H9 (cell line): Measurements from ENCODE around the gene SERPINB3. TPM values are rescaled to one million over a fixed set of nuclear protein-coding genes. Genes with fewer than 3 reads are reported as not detected.
"Not testable (repeated sequence)": the region's sequence is repeated elsewhere in the genome, so short reads cannot be mapped to it uniquely, and the experiment has no call there.

Experiments
- DNase-seq: peaks from one replicate; pipeline ENCODE4 v3.0.0-alpha.2; 2017
- H2AFZ ChIP-seq: one replicate; pipeline ENCODE4 v1.6.1; 2013; ENCODE audit warnings: mild to moderate bottlenecking, low read length, control low read depth, moderate library complexity
- H2AK5ac ChIP-seq: 2 replicates; pipeline ENCODE4 v1.6.1; 2013; ENCODE audit warnings: low read length, control low read depth, mixed read lengths; ENCODE audit not compliant: insufficient read length
- H2BK120ac ChIP-seq: one replicate; pipeline ENCODE4 v1.6.1; 2013; ENCODE audit warnings: low read depth, mild to moderate bottlenecking, low read length, control low read depth, inconsistent platforms; ENCODE audit not compliant: poor library complexity, severe bottlenecking
- H2BK12ac ChIP-seq: 2 replicates; pipeline ENCODE4 v1.6.1; 2013; ENCODE audit warnings: low read length, control low read depth, mixed read lengths, low read depth; ENCODE audit not compliant: insufficient read length
- H2BK15ac ChIP-seq: 2 replicates; pipeline ENCODE4 v1.6.1; 2013; ENCODE audit warnings: low read depth, low read length, control low read depth
- H2BK20ac ChIP-seq: one replicate; pipeline ENCODE4 v1.6.1; 2013; ENCODE audit warnings: low read depth, mild to moderate bottlenecking, low read length, control low read depth, inconsistent platforms; ENCODE audit not compliant: poor library complexity, severe bottlenecking
- H2BK5ac ChIP-seq: 2 replicates; pipeline ENCODE4 v1.6.1; 2013; ENCODE audit warnings: low read length, control low read depth, mixed read lengths; ENCODE audit not compliant: insufficient read length
- H3K14ac ChIP-seq: 2 replicates; pipeline ENCODE4 v1.6.1; 2013; ENCODE audit warnings: low read length, control low read depth; ENCODE audit not compliant: insufficient read depth
- H3K18ac ChIP-seq: 2 replicates; pipeline ENCODE4 v1.6.1; 2013; ENCODE audit warnings: low read depth, mild to moderate bottlenecking, mixed read lengths, low read length, control low read depth; ENCODE audit not compliant: insufficient read length
- H3K23ac ChIP-seq: 2 replicates; pipeline ENCODE4 v1.6.1; 2013; ENCODE audit warnings: low read length, control low read depth, mixed read lengths, low read depth; ENCODE audit not compliant: insufficient read length
- H3K23me2 ChIP-seq: 2 replicates; pipeline ENCODE4 v1.6.1; 2013; ENCODE audit warnings: low read depth, mild to moderate bottlenecking, mixed read lengths, low read length, control low read depth; ENCODE audit not compliant: insufficient read length, poor library complexity, severe bottlenecking
- H3K27ac ChIP-seq: 2 replicates; pipeline ENCODE4 v1.5.1; 2013; ENCODE audit warnings: low read length, control low read depth, mixed read lengths, low read depth; ENCODE audit not compliant: insufficient read length
- H3K27me3 ChIP-seq: 2 replicates; pipeline ENCODE4 v1.6.1; 2013; ENCODE audit warnings: low read length, control low read depth, inconsistent platforms; ENCODE audit not compliant: insufficient read depth
- H3K4ac ChIP-seq: 2 replicates; pipeline ENCODE4 v1.6.1; 2013; ENCODE audit warnings: low read depth, mild to moderate bottlenecking, control low read depth, inconsistent platforms, low read length, moderate library complexity
- H3K4me1 ChIP-seq: 2 replicates; pipeline ENCODE4 v1.6.1; 2013; ENCODE audit warnings: low read length, control low read depth, inconsistent platforms; ENCODE audit not compliant: insufficient read depth
- H3K4me2 ChIP-seq: 2 replicates; pipeline ENCODE4 v1.6.1; 2013; ENCODE audit warnings: low read length, control low read depth, mixed read lengths; ENCODE audit not compliant: insufficient read length, insufficient read depth
- H3K56ac ChIP-seq: 2 replicates; pipeline ENCODE4 v1.6.1; 2013; ENCODE audit warnings: low read depth, mild to moderate bottlenecking, mixed read lengths, low read length, control low read depth; ENCODE audit not compliant: insufficient read length
- H3K79me1 ChIP-seq: 2 replicates; pipeline ENCODE4 v1.6.1; 2013; ENCODE audit warnings: low read depth, mild to moderate bottlenecking, moderate library complexity, low read length, control low read depth, inconsistent platforms; ENCODE audit not compliant: insufficient read depth, poor library complexity, severe bottlenecking
- H3K79me2 ChIP-seq: 2 replicates; pipeline ENCODE4 v1.6.1; 2013; ENCODE audit warnings: low read length, control low read depth, inconsistent platforms; ENCODE audit not compliant: insufficient read depth
- H3K9ac ChIP-seq: 2 replicates; pipeline ENCODE4 v1.6.1; 2013; ENCODE audit warnings: low read length, control low read depth, mixed read lengths; ENCODE audit not compliant: insufficient read length; ENCODE audit errors: extremely low read depth
- H3K9me3 ChIP-seq: one replicate; pipeline ENCODE4 v1.6.1; 2013; ENCODE audit warnings: low read depth, low read length, inconsistent platforms; ENCODE audit not compliant: control insufficient read depth
- H3T11ph ChIP-seq: one replicate; pipeline ENCODE4 v1.6.1; 2013; ENCODE audit warnings: mild to moderate bottlenecking, low read length, control low read depth, inconsistent platforms
- H4K20me1 ChIP-seq: one replicate; pipeline ENCODE4 v1.6.1; 2013; ENCODE audit not compliant: control insufficient read depth, insufficient read length, insufficient read depth
- H4K5ac ChIP-seq: 2 replicates; pipeline ENCODE4 v1.6.1; 2013; ENCODE audit warnings: low read depth, mild to moderate bottlenecking, mixed read lengths, low read length, control low read depth; ENCODE audit not compliant: insufficient read length
- H4K8ac ChIP-seq: replicated peaks from 2 replicates; pipeline ENCODE4 v1.6.1; 2013; ENCODE audit warnings: low read length, control low read depth, mixed read lengths, low read depth; ENCODE audit not compliant: insufficient read length
- H4K91ac ChIP-seq: 2 replicates; pipeline ENCODE4 v1.6.1; 2013; ENCODE audit warnings: low read depth, mild to moderate bottlenecking, moderate library complexity, mixed read lengths, low read length, control low read depth; ENCODE audit not compliant: insufficient read length
- H3K27ac Mint-ChIP-seq, 3 experiments: 2 replicates in 2 of 3; 3 replicates in 1 of 3; pipeline ENCODE4 v1.8.0; 2020 to 2021; ENCODE audit warnings: mixed read lengths in 3 of 3, mild to moderate bottlenecking in 1 of 3, moderate library complexity in 1 of 3
- H3K27me3 Mint-ChIP-seq: 2 replicates; pipeline ENCODE4 v1.8.0; 2021; ENCODE audit warnings: low read depth, mild to moderate bottlenecking, moderate library complexity, mixed read lengths
- H3K36me3 Mint-ChIP-seq, 3 experiments: 2 replicates in 2 of 3; 3 replicates in 1 of 3; pipeline ENCODE4 v1.8.0; 2020 to 2021; ENCODE audit warnings: low read depth in 3 of 3, mixed read lengths in 3 of 3; ENCODE audit not compliant: insufficient read depth in 1 of 3
- H3K4me1 Mint-ChIP-seq, 2 experiments: 2 replicates each; pipeline ENCODE4 v1.8.0; 2020; ENCODE audit warnings: mixed read lengths in 2 of 2
- H3K4me3 Mint-ChIP-seq, 2 experiments: 2 replicates in 1 of 2; 3 replicates in 1 of 2; pipeline ENCODE4 v1.8.0; 2020 to 2021; ENCODE audit warnings: mild to moderate bottlenecking in 2 of 2, mixed read lengths in 2 of 2, moderate library complexity in 1 of 2
- H3K9me3 Mint-ChIP-seq, 2 experiments: 2 replicates in 1 of 2; 3 replicates in 1 of 2; pipeline ENCODE4 v1.8.0; 2020; ENCODE audit warnings: mild to moderate bottlenecking in 2 of 2, mixed read lengths in 2 of 2, moderate library complexity in 1 of 2
- WGBS: extraction: QIAGEN DNeasy Blood & Tissue Kit; methylation state at CpG from one replicate; pipeline ENCODE4 v1.1.7; 2013; ENCODE audit warnings: missing lambda C conversion rate, low lambda C conversion rate, mixed read lengths; ENCODE audit not compliant: insufficient read length; ENCODE audit errors: extremely low coverage; 5-methylcytosine and 5-hydroxymethylcytosine counted together
- total RNA-seq: library from RNA; stranded (reverse); gene quantifications from 2 replicates; pipeline ENCODE4 v1.2.1, GENCODE V29; 2021

The SERPINB3 gene
- total RNA-seq, 1 experiment from 2014 or later = 1.7 TPM

- H3K27me3 ChIP-seq, H2AK5ac ChIP-seq, H3K27ac Mint-ChIP-seq, H3K4ac ChIP-seq, H4K5ac ChIP-seq, H3K4me2 ChIP-seq, H3K79me2 ChIP-seq, DNase-seq, H3K9me3 Mint-ChIP-seq, H4K91ac ChIP-seq, H3K23me2 ChIP-seq, H3T11ph ChIP-seq, H3K14ac ChIP-seq, H3K4me3 Mint-ChIP-seq, H3K9me3 ChIP-seq, H3K27me3 Mint-ChIP-seq, H2AFZ ChIP-seq, H3K79me1 ChIP-seq, H3K23ac ChIP-seq, H4K20me1 ChIP-seq, H3K18ac ChIP-seq, H3K56ac ChIP-seq, H2BK5ac ChIP-seq, H3K27ac ChIP-seq, H2BK12ac ChIP-seq, H2BK20ac ChIP-seq, H2BK15ac ChIP-seq, H3K36me3 Mint-ChIP-seq, H3K9ac ChIP-seq, H2BK120ac ChIP-seq, H4K8ac ChIP-seq, H3K4me1 ChIP-seq: not testable (repeated sequence)
- WGBS = no CpG with 5 or more reads among the region's 4 CpGs
- H3K4me1 Mint-ChIP-seq = peaks cover 23 to 33% of the 10 kb centered on the region in 2 experiments
These were observed 20.5 kb downstream of the SERPINB3 start for GRCh38 chr18:63641157-63641680.
